H7 (cell line): ENCODE data around the gene ADARB1. TPM values are rescaled to one million over a fixed set of nuclear protein-coding genes. Genes with fewer than 3 reads are reported as not detected.

Experiments
- DNase-seq: peaks from one replicate; pipeline ENCODE4 v3.0.0; 2012
- H3K27me3 ChIP-seq: 2 replicates; pipeline ENCODE4 v1.6.0; 2011; ENCODE audit warnings: mild to moderate bottlenecking, low read length; ENCODE audit not compliant: control insufficient read depth, insufficient read depth
- H3K36me3 ChIP-seq: replicated peaks from 2 replicates; pipeline ENCODE4 v1.5.1; 2011; ENCODE audit warnings: low read length; ENCODE audit not compliant: control insufficient read depth, insufficient read depth
- H3K4me3 ChIP-seq: 2 replicates; pipeline ENCODE4 v1.5.1; 2011; ENCODE audit warnings: low read depth, mild to moderate bottlenecking, control low read depth, low read length, moderate library complexity; ENCODE audit not compliant: insufficient read depth
- total RNA-seq: library from RNA; depleted of rRNA; stranded (reverse); fragments of >200 nt; shearing (Covaris generic); gene quantifications from 2 replicates; pipeline ENCODE4 v1.2.3, GENCODE V29; 2014

ADARB1 gene
- total RNA-seq, 1 experiment from 2014 or later, result 5.5 TPM

DNA sequence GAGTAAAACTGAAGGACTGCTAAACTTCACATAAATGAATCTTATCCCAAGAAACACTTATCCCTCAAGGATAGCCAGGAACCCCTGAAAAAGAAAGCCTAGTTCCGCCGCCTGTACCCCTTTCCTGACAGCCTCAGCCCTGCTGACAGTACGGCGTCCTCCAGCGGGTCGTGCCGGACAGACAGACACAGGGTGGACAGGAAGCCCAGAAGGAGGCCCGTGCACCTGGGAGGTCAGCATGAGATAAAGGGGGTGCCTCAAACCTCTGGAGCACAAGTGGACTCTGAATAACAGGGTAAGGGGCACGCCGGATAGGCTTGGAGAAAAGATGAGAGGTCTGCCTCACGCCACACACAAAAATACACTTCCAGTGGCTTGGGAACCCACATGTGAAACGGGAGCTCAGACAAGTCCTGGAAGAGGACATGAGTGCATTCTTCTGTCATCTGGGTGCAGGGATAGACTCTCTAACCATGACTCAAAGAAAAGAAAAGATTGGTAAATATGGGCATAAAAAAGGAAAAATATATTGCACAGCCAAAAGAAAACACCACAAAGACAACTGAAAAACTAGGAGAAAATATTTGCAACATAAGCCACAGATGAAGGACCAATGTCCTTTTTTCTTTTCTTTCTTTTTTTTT lies 17.3 kb upstream of the ADARB1 start:
- no peak for DNase-seq

DNA sequence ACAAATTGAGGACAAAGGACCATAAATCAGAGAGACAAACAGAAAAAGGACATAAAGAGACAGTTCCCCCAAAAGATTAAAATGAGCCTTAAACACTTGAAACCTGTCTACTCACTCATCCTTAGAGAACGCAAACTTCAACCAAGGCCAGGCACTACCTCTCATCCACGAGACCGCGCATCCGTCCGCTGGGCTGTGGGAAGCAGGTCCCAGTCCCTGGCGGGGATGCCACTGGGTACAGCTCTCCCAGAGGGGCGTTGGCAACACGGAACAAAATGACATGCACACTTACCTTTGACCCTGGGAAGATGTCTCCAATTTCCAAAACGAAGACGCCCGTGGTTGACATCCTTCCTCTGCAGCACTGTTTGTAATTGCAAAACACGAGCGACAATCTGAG lies 16.5 kb upstream of the ADARB1 start:
- H3K4me3 ChIP-seq, result no peak overlapping the region
- no peaks in the 10 kb centered on the region for H3K36me3 ChIP-seq
- H3K27me3 ChIP-seq, result no peaks in the 10 kb centered on the region
- no peak for DNase-seq

More for the DNA sequence above, 17.3 kb upstream of the ADARB1 start:
- H3K27me3 ChIP-seq, result no peaks in the 10 kb centered on the region
- H3K36me3 ChIP-seq, result no peaks in the 10 kb centered on the region
- no peak overlapping the region for H3K4me3 ChIP-seq

- Histone ChIP-seq H3K4me3 (no peak overlapping the region), H3K27me3 (no peaks in the 10 kb centered on the region), H3K36me3 (no peaks in the 10 kb centered on the region)
- DNase-seq, result no peak
Observed at GRCh38 chr21:45059121-45059520, 15.3 kb upstream of the ADARB1 start.

DNA sequence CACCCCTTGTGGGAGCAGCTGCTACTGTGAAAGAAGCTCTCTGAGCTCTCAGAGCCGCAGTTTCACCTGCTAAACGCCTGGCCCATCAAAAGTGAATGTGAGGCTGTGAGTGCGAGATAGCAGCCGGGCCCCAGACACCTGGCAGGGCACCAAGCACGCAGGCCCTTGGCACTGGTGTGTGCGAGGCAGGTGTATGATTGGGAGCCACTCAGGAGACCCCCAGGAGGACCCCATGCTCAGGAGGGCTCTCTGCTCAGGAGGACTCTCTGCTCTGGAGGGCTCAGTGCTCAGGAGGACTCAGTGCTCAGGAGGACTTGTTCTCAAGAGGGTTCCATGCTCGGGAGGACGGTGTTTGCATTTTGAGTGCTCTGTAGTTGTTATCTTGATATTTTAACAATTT lies 14.3 kb upstream of the ADARB1 start:
- H3K4me3 ChIP-seq, result no peak overlapping the region
- DNase-seq, result no peak
- no peaks in the 10 kb centered on the region for H3K27me3 ChIP-seq

DNA sequence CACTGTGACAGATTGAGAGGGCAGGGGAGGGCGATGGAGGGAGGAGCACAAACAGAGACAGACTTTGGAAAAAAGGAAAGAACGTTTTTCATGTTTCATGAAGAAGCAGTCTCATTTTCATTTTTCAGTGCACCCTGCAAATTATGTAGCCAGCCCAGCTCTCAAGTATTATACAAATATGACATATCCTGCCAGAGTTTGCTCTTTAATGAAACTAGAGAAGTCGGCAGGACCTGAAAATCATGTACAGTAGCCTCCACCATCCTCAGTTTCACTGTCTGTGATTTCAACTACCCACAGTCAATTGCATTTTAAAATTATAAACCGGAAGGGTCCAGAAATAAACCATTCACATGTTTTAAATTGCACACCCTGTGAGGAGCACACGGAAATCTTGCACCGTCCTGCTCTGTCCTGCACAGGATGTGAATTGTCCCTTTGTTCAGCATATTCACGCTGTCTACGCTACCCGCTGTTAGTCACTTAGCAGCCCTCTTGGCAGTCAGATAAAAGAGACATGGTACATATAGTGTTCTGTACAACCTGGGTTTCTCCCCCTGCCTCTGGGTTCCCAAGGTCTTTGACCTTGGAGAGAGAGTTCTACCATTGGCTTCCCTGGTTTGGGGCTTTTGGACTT lies 13.6 kb upstream of the ADARB1 start:
- Histone ChIP-seq H3K27me3 (no peaks in the 10 kb centered on the region), H3K4me3 (no peak overlapping the region), H3K36me3 (no peaks in the 10 kb centered on the region)
- DNase-seq, result no peak

More for the DNA sequence above, 14.3 kb upstream of the ADARB1 start:
- no peaks in the 10 kb centered on the region for H3K36me3 ChIP-seq

GRCh38 chr21:45064091-45064490 lies 10.3 kb upstream of the ADARB1 start:
- no peaks in the 10 kb centered on the region for H3K27me3 ChIP-seq
- H3K36me3 ChIP-seq, result no peaks in the 10 kb centered on the region
- DNase-seq, result peak; percentile 68
- no peak overlapping the region for H3K4me3 ChIP-seq

DNA sequence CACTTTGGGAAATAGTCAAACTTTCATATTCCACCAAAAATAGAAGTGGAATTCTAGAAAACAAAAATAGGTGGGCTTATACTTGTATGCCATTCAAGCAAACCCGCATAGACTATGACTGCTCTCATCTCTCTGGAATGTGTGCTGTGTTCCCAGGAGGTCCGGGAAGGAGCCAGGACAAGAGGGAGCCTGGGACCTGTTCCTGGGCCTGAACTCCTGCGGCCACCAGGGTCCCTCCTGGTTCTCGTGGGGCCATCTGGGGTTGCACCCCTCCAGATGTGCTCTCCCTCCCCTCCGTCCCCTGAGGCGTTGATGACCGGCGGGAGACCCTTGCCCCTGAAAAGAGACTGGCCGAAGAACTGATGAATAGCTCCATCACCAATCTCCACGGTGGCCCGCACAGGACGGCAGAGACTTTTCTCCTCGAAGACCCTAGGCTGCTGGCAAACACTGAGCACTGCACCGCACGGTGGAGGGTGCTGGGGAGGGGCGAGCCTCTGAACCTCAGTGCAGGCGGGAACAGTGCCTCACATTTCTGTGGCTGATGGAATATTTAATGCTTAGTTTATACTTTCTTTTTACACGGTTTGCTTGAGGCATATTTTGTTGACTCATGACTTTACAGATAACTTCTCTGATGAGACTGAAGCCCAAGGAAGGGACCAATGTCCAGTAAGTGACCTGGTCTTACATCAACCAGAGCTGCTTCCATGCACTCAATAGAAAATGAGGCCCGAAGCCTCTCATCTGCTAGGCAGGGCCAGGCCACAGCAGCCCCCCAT lies 9.6 kb upstream of the ADARB1 start:
- Histone ChIP-seq H3K36me3 (no peaks in the 10 kb centered on the region), H3K4me3 (no peak overlapping the region), H3K27me3 (no peaks in the 10 kb centered on the region)
- DNase-seq, result peak; percentile 59

GRCh38 chr21:45067462-45068285 lies 6.7 kb upstream of the ADARB1 start:
- DNase-seq, result peak; percentile 47
- H3K36me3 ChIP-seq, result no peaks in the 10 kb centered on the region
- no peaks in the 10 kb centered on the region for H3K27me3 ChIP-seq
- H3K4me3 ChIP-seq, result no peak overlapping the region

- no peak overlapping the region for H3K4me3 ChIP-seq
- H3K36me3 ChIP-seq, result no peaks in the 10 kb centered on the region
- no peaks in the 10 kb centered on the region for H3K27me3 ChIP-seq
- DNase-seq, result no peak
Observed at GRCh38 chr21:45069085-45069484, 5.3 kb upstream of the ADARB1 start.

DNA sequence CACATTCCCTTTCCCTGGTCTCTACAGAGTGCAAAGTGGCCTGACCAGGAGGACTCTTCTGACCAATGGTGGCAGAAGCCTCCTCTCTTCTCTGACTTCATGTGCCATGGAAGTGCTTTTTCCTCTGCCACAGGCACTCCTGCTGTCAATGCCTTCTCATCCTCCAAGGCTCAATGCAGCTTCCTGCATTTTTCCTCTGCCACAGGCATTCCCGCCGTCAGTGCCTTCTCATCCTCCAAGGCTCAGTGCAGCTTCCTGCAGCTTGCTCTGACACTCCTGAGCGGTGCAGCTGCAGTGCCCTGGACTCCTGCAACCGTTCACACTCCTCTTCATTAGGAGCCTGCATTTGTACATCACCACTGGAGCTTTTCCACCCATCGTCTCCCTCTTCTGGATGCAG lies 4.7 kb upstream of the ADARB1 start:
- DNase-seq, result no peak
- no peaks in the 10 kb centered on the region for H3K36me3 ChIP-seq
- no peak overlapping the region for H3K4me3 ChIP-seq
- H3K27me3 ChIP-seq, result no peaks in the 10 kb centered on the region

- no peaks in the 10 kb centered on the region for H3K36me3 ChIP-seq
- peaks cover 12% of the 10 kb centered on the region for H3K27me3 ChIP-seq
- no peak for DNase-seq
- no peak overlapping the region for H3K4me3 ChIP-seq
Observed at GRCh38 chr21:45071078-45071873, 3.1 kb upstream of the ADARB1 start.

DNA sequence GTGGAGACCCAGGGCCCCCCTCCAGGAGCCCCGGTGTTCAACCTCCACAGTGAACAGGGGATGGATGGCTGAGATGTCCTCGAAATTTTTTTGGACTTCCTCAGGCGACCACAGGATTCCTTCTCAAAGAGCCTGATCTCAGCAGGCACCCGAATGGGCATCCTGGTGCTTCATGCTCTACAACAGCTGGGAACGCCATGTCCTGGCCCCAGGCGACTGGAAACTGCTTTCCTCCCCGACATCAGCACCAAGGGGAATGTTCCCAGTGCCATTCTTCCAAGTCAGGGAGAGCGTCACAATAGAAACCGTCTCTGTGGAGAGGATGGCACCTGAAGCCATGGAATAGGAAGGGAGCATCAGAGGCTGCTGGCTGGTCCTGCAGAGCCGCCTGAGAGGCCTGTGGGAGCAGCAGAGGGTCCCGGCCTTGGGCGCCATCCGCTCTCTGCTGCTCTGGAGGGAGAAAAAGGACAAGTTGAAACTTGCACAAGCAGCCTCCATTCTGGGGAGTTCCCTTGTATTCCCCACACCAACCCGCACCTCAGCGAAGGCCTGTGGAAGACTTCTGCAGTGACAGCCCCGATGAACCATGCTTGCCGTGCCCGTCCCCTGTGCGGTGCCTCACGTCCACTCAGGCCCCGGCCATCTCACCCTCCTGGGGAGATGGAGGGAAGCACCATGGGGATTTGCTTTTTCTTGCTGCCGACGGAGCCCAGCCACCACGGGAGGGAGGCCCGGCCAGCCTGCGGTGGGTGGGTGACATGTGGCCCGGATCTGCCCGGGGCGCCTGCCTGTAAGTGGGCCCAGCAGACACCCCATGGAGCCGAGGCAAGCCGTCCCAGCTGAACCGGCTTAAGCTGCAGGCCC lies 2.3 kb upstream of the ADARB1 start:
- H3K4me3 ChIP-seq, result no peak overlapping the region
- DNase-seq, result peak; percentile 54
- peaks cover 12% of the 10 kb centered on the region for H3K27me3 ChIP-seq
- no peaks in the 10 kb centered on the region for H3K36me3 ChIP-seq

DNA sequence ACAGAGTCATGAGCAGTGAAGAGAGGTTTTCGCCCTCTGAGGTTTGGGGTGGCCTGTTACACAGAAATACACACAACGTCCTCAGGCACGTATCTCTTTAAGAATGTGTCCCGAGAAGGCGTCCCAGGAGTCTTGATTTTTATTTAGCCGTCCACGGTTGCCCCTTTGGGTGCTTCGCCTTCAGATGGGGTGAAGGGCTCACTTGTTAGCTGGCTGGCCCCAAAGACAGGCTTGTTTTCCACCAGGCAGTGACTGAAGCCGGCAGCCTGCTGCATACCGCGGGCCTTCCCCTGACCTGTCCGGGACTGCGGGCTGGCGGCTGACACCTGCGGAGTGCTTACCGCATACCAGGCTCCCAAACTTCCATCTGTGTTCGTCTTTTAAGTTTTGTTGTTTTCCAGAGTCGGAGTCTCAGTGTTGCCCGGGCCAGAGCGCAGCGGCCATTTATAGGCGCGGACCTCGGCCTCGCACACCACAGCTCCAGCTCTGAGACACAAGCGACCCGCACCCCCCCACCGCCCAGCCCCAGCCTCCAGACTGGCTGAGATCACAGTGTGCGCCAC lies 1.6 kb upstream of the ADARB1 start:
- no peak overlapping the region for H3K4me3 ChIP-seq
- H3K27me3 ChIP-seq, result peaks cover 12% of the 10 kb centered on the region
- DNase-seq, result peak; percentile 73
- H3K36me3 ChIP-seq, result no peaks in the 10 kb centered on the region
